HFFc6 (cell line): Measurements from ENCODE around the gene ZDHHC22. TPM values are rescaled to one million over a fixed set of nuclear protein-coding genes. Genes with fewer than 3 reads are reported as not detected.

ENCODE experiments used
- DNase-seq: peaks from one replicate; pipeline ENCODE4 v3.0.0-alpha.2; 2018
- H3K27ac Mint-ChIP-seq: 2 replicates; pipeline ENCODE4 v1.8.0; 2020; ENCODE audit warnings: mild to moderate bottlenecking, mixed read lengths
- H3K27me3 Mint-ChIP-seq: 2 replicates; pipeline ENCODE4 v1.8.0; 2021; ENCODE audit warnings: mild to moderate bottlenecking, moderate library complexity, mixed read lengths; ENCODE audit not compliant: insufficient read depth
- H3K36me3 Mint-ChIP-seq: 2 replicates; pipeline ENCODE4 v1.8.0; 2021; ENCODE audit warnings: low read depth, mixed read lengths
- H3K4me1 Mint-ChIP-seq: 2 replicates; pipeline ENCODE4 v1.8.0; 2020; ENCODE audit warnings: low read depth, mixed read lengths
- H3K4me3 Mint-ChIP-seq: 2 replicates; pipeline ENCODE4 v1.8.0; 2020; ENCODE audit warnings: mild to moderate bottlenecking, moderate library complexity, mixed read lengths
- H3K9me3 Mint-ChIP-seq: 2 replicates; pipeline ENCODE4 v1.8.0; 2020; ENCODE audit warnings: mild to moderate bottlenecking, mixed read lengths
- CTCF ChIP-seq: fragments of 200-600 bp; sonication (generic); IDR thresholded peaks from 2 replicates; pipeline ENCODE4 v1.5.0; 2021; ENCODE audit warnings: antibody characterized with exemption, mild to moderate bottlenecking
- total RNA-seq, 6 experiments: library from RNA; stranded (reverse); fragmentation: NEBNext Ultra II Directional; extraction: Animal tissue kit (Norgen Biotek cat#: 25700); gene quantifications; 2 replicates in 1 of 6; 3 replicates in 5 of 6; pipeline ENCODE4 v1.2.3, GENCODE V29; 2021

The ZDHHC22 gene
- total RNA-seq, 6 experiments from 2014 or later = not detected

GRCh38 chr14:77105145-77105939, 36.2 kb downstream of the ZDHHC22 start:
- H3K27ac Mint-ChIP-seq = no peak overlapping the region
- H3K27me3 Mint-ChIP-seq = no peaks in the 10 kb centered on the region; the same call in 1 of the 2 replicates
- TF ChIP-seq CTCF = no peak
- H3K4me3 Mint-ChIP-seq = no peak overlapping the region
- H3K4me1 Mint-ChIP-seq = peaks cover 11% of the 10 kb centered on the region
- H3K36me3 Mint-ChIP-seq = peaks cover 7% of the 10 kb centered on the region; the same call in 1 of the 2 replicates
- DNase-seq = no peak
- H3K9me3 Mint-ChIP-seq = no peaks in the 10 kb centered on the region

GRCh38 chr14:77104393-77104792, 37.2 kb downstream of the ZDHHC22 start:
- Mint-ChIP-seq H3K9me3 (no peaks in the 10 kb centered on the region), H3K4me1 (peaks cover 18% of the 10 kb centered on the region), H3K36me3 (peaks cover 7% of the 10 kb centered on the region; the same call in 1 of the 2 replicates), H3K27me3 (no peaks in the 10 kb centered on the region; the same call in 1 of the 2 replicates), H3K27ac (no peak overlapping the region), H3K4me3 (no peak overlapping the region)
- TF ChIP-seq CTCF = no peak
- DNase-seq = no peak

- no peak for DNase-seq
- no peak overlapping the region for H3K27ac Mint-ChIP-seq
- H3K4me3 Mint-ChIP-seq = no peak overlapping the region
- H3K9me3 Mint-ChIP-seq = no peaks in the 10 kb centered on the region
- no peaks in the 10 kb centered on the region; the same call in 1 of the 2 replicates for H3K27me3 Mint-ChIP-seq
- H3K4me1 Mint-ChIP-seq = peaks cover 22% of the 10 kb centered on the region
- no peak for TF ChIP-seq CTCF
- peaks cover 7% of the 10 kb centered on the region; the same call in 1 of the 2 replicates for H3K36me3 Mint-ChIP-seq
Measured at GRCh38 chr14:77103951-77104350, 37.6 kb downstream of the ZDHHC22 start.

GRCh38 chr14:77103475-77103874, 38.1 kb downstream of the ZDHHC22 start:
- no peak overlapping the region for H3K4me3 Mint-ChIP-seq
- no peaks in the 10 kb centered on the region; the same call in 1 of the 2 replicates for H3K27me3 Mint-ChIP-seq
- peaks cover 25% of the 10 kb centered on the region for H3K4me1 Mint-ChIP-seq
- DNase-seq = no peak
- H3K36me3 Mint-ChIP-seq = peaks cover 7% of the 10 kb centered on the region; the same call in 1 of the 2 replicates
- no peak overlapping the region for H3K27ac Mint-ChIP-seq
- no peak for TF ChIP-seq CTCF
- H3K9me3 Mint-ChIP-seq = no peaks in the 10 kb centered on the region

GRCh38 chr14:77102154-77102553, 39.4 kb downstream of the ZDHHC22 start:
- no peak for TF ChIP-seq CTCF

More at GRCh38 chr14:77102154-77102553, 39.4 kb downstream of the ZDHHC22 start:
- H3K4me3 Mint-ChIP-seq = no peak overlapping the region
- H3K9me3 Mint-ChIP-seq = no peaks in the 10 kb centered on the region
- H3K36me3 Mint-ChIP-seq = no peaks in the 10 kb centered on the region
- no peak for DNase-seq
- no peak overlapping the region for H3K27ac Mint-ChIP-seq
- no peaks in the 10 kb centered on the region; the same call in 1 of the 2 replicates for H3K27me3 Mint-ChIP-seq
- H3K4me1 Mint-ChIP-seq = peaks cover 29% of the 10 kb centered on the region
